ENCODE measurements around the gene COL3A1. TPM values are rescaled to one million over a fixed set of nuclear protein-coding genes. Genes with fewer than 3 reads are reported as not detected.

Gene COL3A1
- total and polyA plus RNA-seq, 2 experiments from 2014 or later: 0.17 to 0.31 TPM

GRCh38 chr2:188928643-188929042 is 45.5 kb upstream of the COL3A1 start:
- Histone ChIP-seq H4K20me1 (replicated peaks; ENCODE audit: insufficient read depth) (no peaks in the 10 kb centered on the region), H3K4me3 (no peak overlapping the region), H3K27ac (ENCODE audit: low read depth) (no peak overlapping the region), H3K4me2 (no peak overlapping the region), H3K4me1 (ENCODE audit: insufficient read depth) (no peaks in the 10 kb centered on the region), H2AFZ (no peak overlapping the region), H3K27me3 (ENCODE audit: insufficient read depth) (no peaks in the 10 kb centered on the region), H3K36me3 (ENCODE audit: insufficient read depth) (no peaks in the 10 kb centered on the region), H3K79me2 (replicated peaks; ENCODE audit: insufficient read depth) (no peaks in the 10 kb centered on the region), H3K9me2 (ENCODE audit: insufficient read depth) (no peaks in the 10 kb centered on the region), H3F3A (replicated peaks; ENCODE audit: low read depth) (no peaks in the 10 kb centered on the region)
- DNase-seq (ENCODE audit: low spot score) (no peak), ATAC-seq (no peak)
- H3K4me3 Mint-ChIP-seq: no peak overlapping the region
- TF ChIP-seq ZNF331 (CRISPR knock-in tag; IDR thresholded peaks at IDR 0.05; ENCODE audit: low read depth) (no peak), STAT1 (IDR thresholded peaks at IDR 0.05; ENCODE audit: unreplicated experiment) (no peak), ETS1 (IDR thresholded peaks at IDR 0.05) (no peak), EZH2phosphoT487 (IDR thresholded peaks at IDR 0.05; ENCODE audit: unreplicated experiment) (no peak), NANOG (IDR thresholded peaks at IDR 0.05; ENCODE audit: borderline replicate concordance) (no peak), POLR2AphosphoS5 (IDR thresholded peaks at IDR 0.05; ENCODE audit: low read depth) (no peak), REST (IDR thresholded peaks at IDR 0.05; ENCODE audit: unreplicated experiment) (no peak), ZNF462 (CRISPR knock-in tag; IDR thresholded peaks at IDR 0.05) (no peak), ZNF114 (CRISPR knock-in tag; IDR thresholded peaks at IDR 0.05) (no peak), CTCF (conservative IDR thresholded peaks at IDR 0.05; ENCODE audit: low read depth in 2 of 2) (no peak), JUNB (IDR thresholded peaks at IDR 0.05; ENCODE audit: unreplicated experiment) (no peak), EZH2 (IDR thresholded peaks at IDR 0.05; ENCODE audit: low read depth, unreplicated experiment) (no peak)
- no peak overlapping the region for H3K27ac Mint-ChIP-seq
- no peaks in the 10 kb centered on the region for H3K4me1 Mint-ChIP-seq
- H3K36me3 Mint-ChIP-seq (ENCODE audit: low read depth): peaks cover 5% of the 10 kb centered on the region; the same call in 1 of the 3 replicates
- H3K9me3 Mint-ChIP-seq: peaks cover 4% of the 10 kb centered on the region; the same call in 2 of the 3 replicates
- H3K27me3 Mint-ChIP-seq (ENCODE audit: insufficient read depth, low read depth, poor library complexity): no peaks in the 10 kb centered on the region
